DOHH2 (cell line): Measurements from ENCODE around the gene PRRC2A.

Source experiments
- H3F3A ChIP-seq: fragments of 200-600 bp; sonication (generic), shearing (Covaris generic); 2 replicates; pipeline ENCODE4 v1.6.0; 2016; ENCODE audit warnings: antibody characterized with exemption, mild to moderate bottlenecking; ENCODE audit not compliant: control insufficient read depth, insufficient read depth
- H3K27ac ChIP-seq: fragments of 200-600 bp; sonication (generic); 2 replicates; pipeline ENCODE4 v1.5.1; 2014; ENCODE audit warnings: low read depth, mild to moderate bottlenecking, low read length, moderate library complexity
- H3K27me3 ChIP-seq: fragments of 200-600 bp; sonication (generic); 2 replicates; pipeline ENCODE4 v1.6.1; 2014; ENCODE audit warnings: mild to moderate bottlenecking, low read length, mixed read lengths; ENCODE audit not compliant: control insufficient read depth
- H3K36me3 ChIP-seq: fragments of 200-600 bp; sonication (generic); 2 replicates; pipeline ENCODE4 v1.6.1; 2014; ENCODE audit warnings: mild to moderate bottlenecking, low read length, moderate library complexity, mixed read lengths; ENCODE audit not compliant: control insufficient read depth
- H3K4me1 ChIP-seq: fragments of 200-600 bp; sonication (generic); 2 replicates; pipeline ENCODE4 v1.6.1; 2014; ENCODE audit warnings: mild to moderate bottlenecking, low read length, mixed read lengths; ENCODE audit not compliant: control insufficient read depth
- H3K4me2 ChIP-seq: fragments of 200-600 bp; sonication (generic); 2 replicates; pipeline ENCODE4 v1.6.0; 2014; ENCODE audit warnings: mild to moderate bottlenecking, low read length, moderate library complexity
- H3K4me3 ChIP-seq: fragments of 200-600 bp; sonication (generic); 2 replicates; pipeline ENCODE4 v1.5.1; 2014; ENCODE audit warnings: mild to moderate bottlenecking, low read length, mixed read lengths
- H3K79me2 ChIP-seq: fragments of 200-600 bp; sonication (generic); 2 replicates; pipeline ENCODE4 v1.6.1; 2014; ENCODE audit warnings: mild to moderate bottlenecking, low read length, mixed read lengths; ENCODE audit not compliant: control insufficient read depth
- H3K9me2 ChIP-seq: fragments of 200-600 bp; sonication (generic); replicated peaks from 2 replicates; pipeline ENCODE4 v1.6.1; 2014; ENCODE audit warnings: mild to moderate bottlenecking, low read length, mixed read lengths; ENCODE audit not compliant: control insufficient read depth
- H3K9me3 ChIP-seq: fragments of 200-600 bp; sonication (generic); 2 replicates; pipeline ENCODE4 v1.6.1; 2014; ENCODE audit warnings: antibody characterized with exemption, low read length, mixed read lengths; ENCODE audit not compliant: control insufficient read depth, insufficient read depth
- H4K20me1 ChIP-seq: fragments of 200-600 bp; sonication (generic); 2 replicates; pipeline ENCODE4 v1.6.0; 2014; ENCODE audit warnings: low read depth, mild to moderate bottlenecking, antibody characterized with exemption, low read length, moderate library complexity; ENCODE audit not compliant: control insufficient read depth, insufficient read depth
- EZH2phosphoT487 ChIP-seq: fragments of 200-600 bp; sonication (generic); IDR thresholded peaks from 2 replicates; pipeline ENCODE4 v1.6.1; 2017; ENCODE audit warnings: borderline replicate concordance, mild to moderate bottlenecking, antibody characterized with exemption, low read length, moderate library complexity, mixed read lengths
- TF ChIP-seq, protein P1 (sequence below): fragments of 200-600 bp; sonication (generic); IDR thresholded peaks from one replicate; pipeline ENCODE4 v1.5.1; 2014; ENCODE audit warnings: antibody characterized with exemption, mild to moderate bottlenecking, low read depth, low read length; ENCODE audit not compliant: poor library complexity, severe bottlenecking

PRRC2A gene

DNA sequence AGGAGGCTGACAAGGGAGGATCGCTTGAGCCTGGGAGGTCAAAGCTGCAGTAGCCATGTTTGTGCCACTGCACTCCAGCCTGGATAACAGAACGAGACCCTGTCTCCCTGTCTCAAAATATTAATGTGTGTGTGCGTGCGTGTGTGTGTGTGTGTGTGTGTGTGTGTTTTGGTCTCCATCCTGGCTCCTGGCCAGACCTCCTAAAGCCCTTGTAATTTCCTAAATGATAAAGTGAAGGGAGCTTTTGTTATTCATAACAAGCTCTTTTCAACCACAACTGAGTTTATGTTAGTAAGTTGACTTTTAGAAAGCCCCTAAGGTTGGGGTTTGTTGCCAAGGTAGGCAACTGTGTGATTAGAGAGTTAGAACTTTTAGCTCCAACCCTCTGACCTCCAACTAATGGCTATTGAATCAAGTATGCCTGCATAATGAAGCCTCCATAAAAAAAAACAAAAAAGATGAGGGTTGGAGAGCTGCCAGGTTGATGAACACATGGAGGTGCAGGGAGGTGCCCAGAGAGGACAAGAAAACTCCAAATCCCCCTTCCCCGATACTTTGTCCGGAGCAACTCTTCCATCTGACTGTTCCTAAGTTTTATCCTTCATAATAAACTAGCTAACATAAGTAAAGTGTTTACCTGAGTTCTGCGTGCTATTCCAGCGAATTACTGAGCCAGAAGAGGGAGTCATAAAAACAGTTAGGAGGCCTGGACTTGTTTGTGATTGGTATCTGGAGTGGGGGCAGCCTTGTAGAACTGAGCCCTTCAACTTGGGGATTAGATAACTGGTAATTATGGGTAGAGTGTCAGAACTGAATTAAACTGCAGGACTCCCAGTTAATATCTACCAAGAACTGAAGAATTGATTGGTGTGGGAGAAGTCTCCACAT lies 10.8 kb upstream of the PRRC2A start:
- TF ChIP-seq EZH2phosphoT487, result no peak
- TF ChIP-seq, protein P1, sequence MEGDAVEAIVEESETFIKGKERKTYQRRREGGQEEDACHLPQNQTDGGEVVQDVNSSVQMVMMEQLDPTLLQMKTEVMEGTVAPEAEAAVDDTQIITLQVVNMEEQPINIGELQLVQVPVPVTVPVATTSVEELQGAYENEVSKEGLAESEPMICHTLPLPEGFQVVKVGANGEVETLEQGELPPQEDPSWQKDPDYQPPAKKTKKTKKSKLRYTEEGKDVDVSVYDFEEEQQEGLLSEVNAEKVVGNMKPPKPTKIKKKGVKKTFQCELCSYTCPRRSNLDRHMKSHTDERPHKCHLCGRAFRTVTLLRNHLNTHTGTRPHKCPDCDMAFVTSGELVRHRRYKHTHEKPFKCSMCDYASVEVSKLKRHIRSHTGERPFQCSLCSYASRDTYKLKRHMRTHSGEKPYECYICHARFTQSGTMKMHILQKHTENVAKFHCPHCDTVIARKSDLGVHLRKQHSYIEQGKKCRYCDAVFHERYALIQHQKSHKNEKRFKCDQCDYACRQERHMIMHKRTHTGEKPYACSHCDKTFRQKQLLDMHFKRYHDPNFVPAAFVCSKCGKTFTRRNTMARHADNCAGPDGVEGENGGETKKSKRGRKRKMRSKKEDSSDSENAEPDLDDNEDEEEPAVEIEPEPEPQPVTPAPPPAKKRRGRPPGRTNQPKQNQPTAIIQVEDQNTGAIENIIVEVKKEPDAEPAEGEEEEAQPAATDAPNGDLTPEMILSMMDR, result no peak
- no peak overlapping the region for H3K27ac ChIP-seq
- no peaks in the 10 kb centered on the region for H3K27me3 ChIP-seq
- no peaks in the 10 kb centered on the region for H3K36me3 ChIP-seq
- H3K9me2 ChIP-seq, result no peaks in the 10 kb centered on the region
- no peak overlapping the region for H3K4me3 ChIP-seq
- H3K79me2 ChIP-seq, result no peaks in the 10 kb centered on the region
- H3K9me3 ChIP-seq, result no peaks in the 10 kb centered on the region
- H3K4me2 ChIP-seq, result no peak overlapping the region
- peaks cover 9% of the 10 kb centered on the region for H3K4me1 ChIP-seq
- no peaks in the 10 kb centered on the region for H4K20me1 ChIP-seq
- H3F3A ChIP-seq, result peaks cover 4% of the 10 kb centered on the region

DNA sequence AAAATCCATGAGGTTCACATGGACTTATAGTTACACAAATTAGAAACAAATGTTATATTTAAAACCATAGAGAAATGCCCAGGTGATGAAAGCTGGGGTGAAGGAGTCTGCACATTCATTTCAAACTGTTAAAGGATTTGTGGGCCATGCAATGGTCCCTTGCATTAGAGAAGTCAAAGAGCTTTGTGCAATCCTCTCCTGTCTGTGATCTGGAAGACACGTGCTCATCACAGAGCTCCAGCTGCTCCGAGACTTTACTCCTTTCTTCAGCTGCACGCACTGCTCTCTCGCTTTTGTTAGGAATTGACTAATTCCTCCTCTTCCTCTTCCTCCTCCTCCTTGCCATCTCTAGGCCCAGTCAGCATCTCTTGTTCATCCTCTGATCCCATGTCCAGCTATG lies 9.5 kb upstream of the PRRC2A start:
- H3K4me2 ChIP-seq, result no peak overlapping the region

DNA sequence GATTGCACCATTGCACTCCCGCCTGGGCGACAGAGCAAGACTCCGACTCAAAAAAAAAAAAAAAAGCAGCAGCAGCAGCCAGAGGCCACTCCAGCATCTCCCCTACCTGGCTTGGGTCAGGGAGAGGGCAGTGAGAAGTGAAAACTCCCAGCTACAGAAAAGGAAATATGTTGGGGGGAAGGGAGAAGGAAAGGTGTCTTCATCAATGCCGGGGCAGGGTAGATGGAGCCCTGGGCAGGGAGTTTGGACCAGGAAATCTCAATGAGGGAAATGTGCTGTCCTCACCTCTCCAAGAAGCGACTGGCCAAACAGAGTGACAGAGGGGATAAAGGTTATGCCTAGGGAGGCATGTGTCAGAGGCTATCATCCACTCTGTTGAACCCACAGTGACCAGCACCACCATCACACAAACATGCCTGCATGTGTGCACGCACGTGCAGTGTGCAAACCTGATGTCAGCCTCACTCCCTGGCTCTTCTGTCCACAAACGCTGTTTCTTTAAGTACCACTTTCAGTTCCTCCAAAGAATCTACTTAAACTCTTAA lies 6.4 kb upstream of the PRRC2A start:
- H3K9me2 ChIP-seq, result no peaks in the 10 kb centered on the region
- no peaks in the 10 kb centered on the region for H3K36me3 ChIP-seq
- no peak overlapping the region for H3K4me3 ChIP-seq
- H3K27ac ChIP-seq, result peak overlapping the region; percentile 71
- H3K4me2 ChIP-seq, result peak overlapping the region; percentile 93
- peaks cover 9% of the 10 kb centered on the region for H3K79me2 ChIP-seq
- no peaks in the 10 kb centered on the region for H4K20me1 ChIP-seq
- TF ChIP-seq, protein P1, result no peak
- no peak for TF ChIP-seq EZH2phosphoT487
- peaks cover 34% of the 10 kb centered on the region for H3K4me1 ChIP-seq
- no peaks in the 10 kb centered on the region for H3K27me3 ChIP-seq
- peaks cover 18% of the 10 kb centered on the region for H3F3A ChIP-seq
- no peaks in the 10 kb centered on the region for H3K9me3 ChIP-seq

More for the DNA sequence above, 9.5 kb upstream of the PRRC2A start:
- H3K4me3 ChIP-seq, result no peak overlapping the region
- H3F3A ChIP-seq, result peaks cover 10% of the 10 kb centered on the region
- H3K27me3 ChIP-seq, result no peaks in the 10 kb centered on the region
- no peaks in the 10 kb centered on the region for H3K9me2 ChIP-seq
- TF ChIP-seq EZH2phosphoT487, result no peak
- TF ChIP-seq, protein P1, result no peak
- no peaks in the 10 kb centered on the region for H4K20me1 ChIP-seq
- peaks cover 21% of the 10 kb centered on the region for H3K4me1 ChIP-seq
- H3K27ac ChIP-seq, result no peak overlapping the region
- H3K9me3 ChIP-seq, result no peaks in the 10 kb centered on the region
- peaks cover 2% of the 10 kb centered on the region for H3K79me2 ChIP-seq
- no peaks in the 10 kb centered on the region for H3K36me3 ChIP-seq
